Testis (tissue), 3 donors: ENCODE results near the gene BBLN. TPM values are rescaled to one million over a fixed set of nuclear protein-coding genes. Genes with fewer than 3 reads are reported as not detected.

Experiments
- DNase-seq: peaks from one replicate; pipeline ENCODE4 v3.0.0-alpha.2; 2019
- H3K27ac ChIP-seq, 2 donors: fragments of 200-600 bp; sonication (generic); one replicate each; pipeline ENCODE4 v1.5.1; 2019
- H3K27me3 ChIP-seq: fragments of 200-600 bp; sonication (generic); one replicate; pipeline ENCODE4 v1.5.1; 2019
- H3K36me3 ChIP-seq: fragments of 200-600 bp; sonication (generic); one replicate; pipeline ENCODE4 v1.5.1; 2017; ENCODE audit warnings: low read depth; ENCODE audit errors: missing control alignments
- H3K4me1 ChIP-seq: fragments of 200-600 bp; sonication (generic); one replicate; pipeline ENCODE4 v1.5.1; 2019
- H3K4me3 ChIP-seq, 2 donors: fragments of 200-600 bp; sonication (generic); one replicate each; pipeline ENCODE4 v1.5.1; 2017 to 2019
- H3K9me3 ChIP-seq: fragments of 200-600 bp; sonication (generic); one replicate; pipeline ENCODE4 v1.5.1; 2017
- POLR2A ChIP-seq: fragments of 450-650 bp; IDR thresholded peaks from one replicate; pipeline ENCODE4 v1.6.1; 2017; ENCODE audit warnings: antibody characterized with exemption, mild to moderate bottlenecking, moderate library complexity
- WGBS, 2 donors: methylation state at CpG; one replicate each; pipeline ENCODE4 v1.1.5; 2018; 5-methylcytosine and 5-hydroxymethylcytosine counted together
- intact Hi-C: fragments of 100-400 bp; cut with DNase I; formaldehyde crosslinking; loops from one replicate; pipeline ENCODE4 v1.15.1; 2023; ENCODE audit warnings: low total_unique reads
- polyA plus RNA-seq: library from polyadenylated mRNA; stranded (reverse); fragments of 350-450 nt; fragmentation: Illumina TruSeq; extraction: RNeasy Lipid Tissue Mini Kit (QIAGEN cat#74804); gene quantifications from one replicate; pipeline ENCODE4 v1.2.3, GENCODE V29; 2014; ENCODE audit warnings: low read depth, low replicate concordance; ENCODE audit not compliant: insufficient read depth
- total RNA-seq, 2 donors: library from RNA; depleted of rRNA; stranded (reverse); fragments of >200 nt; gene quantifications; one replicate each; pipeline ENCODE4 v1.2.3, GENCODE V29; 2016
- TF ChIP-seq, protein P1 (sequence below), 3 experiments: fragments of 450-650 bp in 2 of 3; fragments of 200-600 bp in 1 of 3; sonication (generic) in 1 of 3; IDR thresholded peaks; one replicate each; pipeline ENCODE4 v1.5.1; 2016 to 2019; ENCODE audit warnings: antibody characterized with exemption in 3 of 3, mild to moderate bottlenecking in 2 of 3, moderate library complexity in 1 of 3

Gene BBLN
- total and polyA plus RNA-seq, 3 donors from 2014 or later: 56.9 to 225 (median 219) TPM

DNA sequence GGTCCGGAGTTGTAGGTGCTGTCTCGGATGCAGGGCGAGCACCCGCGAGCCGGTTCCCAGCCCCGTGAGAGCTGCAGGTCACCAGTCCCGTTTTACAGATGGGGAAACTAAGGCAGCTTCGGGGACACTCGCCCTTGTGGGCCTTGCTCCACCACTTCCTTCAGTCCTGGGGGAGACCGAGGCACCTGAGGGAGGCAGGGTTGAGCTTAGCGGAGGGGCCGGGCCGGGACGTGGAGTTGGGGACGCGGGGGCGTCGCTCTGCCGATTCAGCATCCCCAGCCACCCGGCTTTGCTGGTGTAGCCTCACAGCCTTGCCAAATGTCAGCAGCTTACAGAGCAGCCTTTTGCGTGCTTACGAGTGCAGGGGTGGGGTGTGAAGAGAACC is 530 bp downstream of the BBLN start:
- intact Hi-C loops: no loop called here
- Histone ChIP-seq H3K36me3 (no peaks in the 10 kb centered on the region), H3K27me3 (no peaks in the 10 kb centered on the region), H3K27ac (peak overlapping the region in 1 of 2 donors; percentile 30), H3K4me3 (peak overlapping the region; percentile 76), H3K4me1 (peaks cover 5% of the 10 kb centered on the region), H3K9me3 (no peaks in the 10 kb centered on the region)
- peak; percentile 22 for DNase-seq
- 1% methylated on average over 9 to 20 of the region's 23 CpGs for WGBS, 2 donors
- TF ChIP-seq, protein P1, sequence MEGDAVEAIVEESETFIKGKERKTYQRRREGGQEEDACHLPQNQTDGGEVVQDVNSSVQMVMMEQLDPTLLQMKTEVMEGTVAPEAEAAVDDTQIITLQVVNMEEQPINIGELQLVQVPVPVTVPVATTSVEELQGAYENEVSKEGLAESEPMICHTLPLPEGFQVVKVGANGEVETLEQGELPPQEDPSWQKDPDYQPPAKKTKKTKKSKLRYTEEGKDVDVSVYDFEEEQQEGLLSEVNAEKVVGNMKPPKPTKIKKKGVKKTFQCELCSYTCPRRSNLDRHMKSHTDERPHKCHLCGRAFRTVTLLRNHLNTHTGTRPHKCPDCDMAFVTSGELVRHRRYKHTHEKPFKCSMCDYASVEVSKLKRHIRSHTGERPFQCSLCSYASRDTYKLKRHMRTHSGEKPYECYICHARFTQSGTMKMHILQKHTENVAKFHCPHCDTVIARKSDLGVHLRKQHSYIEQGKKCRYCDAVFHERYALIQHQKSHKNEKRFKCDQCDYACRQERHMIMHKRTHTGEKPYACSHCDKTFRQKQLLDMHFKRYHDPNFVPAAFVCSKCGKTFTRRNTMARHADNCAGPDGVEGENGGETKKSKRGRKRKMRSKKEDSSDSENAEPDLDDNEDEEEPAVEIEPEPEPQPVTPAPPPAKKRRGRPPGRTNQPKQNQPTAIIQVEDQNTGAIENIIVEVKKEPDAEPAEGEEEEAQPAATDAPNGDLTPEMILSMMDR (IDR thresholded peaks at IDR 0.05): no peak
- TF ChIP-seq POLR2A: no peak

DNA sequence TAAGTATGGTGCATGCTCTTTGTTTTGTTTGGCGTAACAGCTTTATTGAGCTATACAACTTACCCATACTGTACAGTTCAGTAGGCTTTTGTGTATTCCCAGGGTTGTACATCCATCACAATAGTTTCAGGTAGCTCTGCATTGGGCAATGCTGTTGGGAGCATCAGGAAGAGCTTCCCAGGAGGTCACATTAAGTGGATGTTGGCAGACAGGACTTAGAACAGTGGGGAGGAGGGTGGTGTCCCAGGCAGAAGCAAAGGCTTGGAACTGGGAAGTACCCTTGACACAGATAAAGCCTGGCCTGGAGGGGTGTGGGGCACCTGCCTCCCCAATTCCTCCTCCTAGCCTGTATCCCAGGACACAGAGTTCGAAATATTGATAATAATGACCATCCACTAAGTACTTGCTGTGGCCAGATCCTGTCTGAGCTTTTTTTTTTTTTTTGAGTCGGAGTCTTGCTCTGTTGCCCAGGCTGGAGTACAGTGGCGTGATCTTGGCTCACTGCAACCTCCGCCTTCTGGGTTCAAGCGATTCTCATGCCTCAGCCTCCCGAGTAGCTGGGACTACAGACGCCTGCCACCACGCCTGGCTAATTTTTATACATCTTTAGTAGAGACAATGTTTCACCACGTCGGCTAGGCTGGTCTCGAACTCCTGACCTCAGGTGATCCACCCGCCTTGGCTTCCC is 1.3 kb downstream of the BBLN start:
- Histone ChIP-seq H3K27ac (no peak overlapping the region), H3K4me1 (peaks cover 5% of the 10 kb centered on the region), H3K36me3 (no peaks in the 10 kb centered on the region), H3K4me3 (no peak overlapping the region), H3K27me3 (no peaks in the 10 kb centered on the region), H3K9me3 (no peaks in the 10 kb centered on the region)
- intact Hi-C loops: no loop called here
- 80 to 82% methylated on average over 13 of the region's 13 CpGs for WGBS, 2 donors
- no peak for TF ChIP-seq POLR2A
- TF ChIP-seq, protein P1 (IDR thresholded peaks at IDR 0.05): no peak
- no peak for DNase-seq

DNA sequence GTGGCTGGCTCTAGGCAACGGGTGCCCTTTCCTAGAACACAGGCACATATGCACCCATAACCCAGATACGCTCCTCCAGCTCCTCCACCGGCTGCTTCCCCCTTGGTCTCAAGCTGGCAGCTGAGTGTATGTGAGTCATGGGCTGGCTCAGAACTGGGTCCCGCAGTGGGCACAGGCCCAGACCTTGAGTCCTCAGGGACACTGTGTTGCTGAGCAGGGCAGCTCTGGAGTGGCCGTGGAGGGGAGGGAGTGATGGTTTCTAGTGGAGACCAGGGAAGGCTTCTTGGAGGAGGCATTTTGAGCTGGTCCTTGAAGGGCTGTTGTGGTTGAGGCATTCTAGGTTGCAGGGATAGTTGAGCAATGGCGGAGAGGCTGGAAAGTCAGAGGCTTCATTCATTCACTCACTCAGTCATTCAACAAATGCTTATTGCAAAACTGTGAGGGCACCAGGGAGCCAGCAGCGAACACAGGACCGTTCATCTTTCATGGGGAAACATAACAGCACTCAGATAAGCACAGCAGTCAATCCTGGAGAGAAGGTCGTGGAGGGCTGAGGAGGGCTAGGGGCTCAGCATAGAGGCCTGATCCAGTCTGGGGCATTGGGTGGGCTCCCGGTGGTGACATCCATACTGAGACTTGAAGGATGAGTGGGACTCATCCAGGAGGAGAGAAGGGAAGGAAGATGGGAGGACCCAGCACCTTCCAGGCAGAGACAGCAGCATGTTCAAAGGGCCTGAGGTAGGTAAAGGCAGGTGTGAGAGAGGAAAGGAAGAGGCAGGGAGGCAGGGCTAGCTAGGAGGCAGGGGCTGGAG is 2.4 kb downstream of the BBLN start:
- intact Hi-C loops: no loop called here
- Histone ChIP-seq H3K36me3 (no peaks in the 10 kb centered on the region), H3K27me3 (no peaks in the 10 kb centered on the region), H3K4me3 (no peak overlapping the region), H3K4me1 (peaks cover 5% of the 10 kb centered on the region), H3K9me3 (no peaks in the 10 kb centered on the region), H3K27ac (no peak overlapping the region)
- DNase-seq: no peak
- WGBS, 2 donors: 66 to 83% methylated on average over 6 to 10 of the region's 10 CpGs
- TF ChIP-seq, protein P1 (IDR thresholded peaks at IDR 0.05): no peak
- TF ChIP-seq POLR2A: no peak

DNA sequence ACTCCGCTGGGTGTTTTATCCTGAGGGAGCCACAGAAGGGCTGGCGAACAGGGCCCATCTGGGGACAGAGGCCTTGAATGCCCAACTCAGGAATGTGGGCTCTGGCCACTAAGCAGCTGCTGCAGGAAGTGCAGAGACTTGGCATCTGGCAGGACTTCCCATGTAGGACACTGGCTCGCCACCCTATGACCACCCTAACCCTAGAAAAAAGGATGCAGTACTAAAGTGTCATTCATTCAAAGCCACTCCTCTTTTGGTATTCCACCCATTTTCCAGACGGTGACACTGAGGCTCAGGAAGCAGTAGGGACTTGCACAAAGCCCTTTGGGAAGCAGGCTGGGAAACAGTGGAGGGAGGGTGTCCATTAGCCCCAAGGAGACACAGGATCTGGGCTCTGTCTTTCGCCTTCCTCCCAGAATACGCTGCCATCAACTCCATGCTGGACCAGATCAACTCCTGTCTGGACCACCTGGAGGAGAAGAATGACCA is 3.0 kb downstream of the BBLN start:
- peaks cover 5% of the 10 kb centered on the region for H3K4me1 ChIP-seq
- no peak overlapping the region for H3K4me3 ChIP-seq
- no peaks in the 10 kb centered on the region for H3K27me3 ChIP-seq
- TF ChIP-seq POLR2A: no peak
- TF ChIP-seq, protein P1 (IDR thresholded peaks at IDR 0.05): no peak
- intact Hi-C loops: no loop called here
- no peaks in the 10 kb centered on the region for H3K36me3 ChIP-seq
- 89 to 91% methylated on average over 4 to 6 of the region's 6 CpGs for WGBS, 2 donors
- DNase-seq: no peak
- no peak overlapping the region for H3K27ac ChIP-seq
- no peaks in the 10 kb centered on the region for H3K9me3 ChIP-seq
